K562 (cell line): ENCODE measurements around the gene STX2.
"Not testable (repeated sequence)": the region's sequence is repeated elsewhere in the genome, so short reads cannot be mapped to it uniquely, and the experiment has no call there.

Experiments
- BACH1 ChIP-seq: fragments of 200-800 bp; sonication (Bioruptor generic); IDR thresholded peaks from 2 replicates; pipeline ENCODE4 v1.6.1; 2016; ENCODE audit warnings: missing genetic modification characterization, missing compliant biosample characterization
- CTBP1 ChIP-seq: fragments of 450-650 bp; IDR thresholded peaks from 2 replicates; pipeline ENCODE4 v1.6.1; 2016; ENCODE audit warnings: borderline replicate concordance
- LCOR ChIP-seq: sonication (generic); formaldehyde crosslinking; IDR thresholded peaks from 2 replicates; pipeline ENCODE4 v1.8.0; 2022; ENCODE audit warnings: mild to moderate bottlenecking, missing genetic modification reagents
- ZSCAN29 ChIP-seq: fragments of 450-650 bp; IDR thresholded peaks from 2 replicates; pipeline ENCODE4 v1.6.1; 2017
- TF ChIP-seq, protein P1 (sequence below), 3 experiments: IDR thresholded peaks in 2 of 3; conservative IDR thresholded peaks in 1 of 3; 2 replicates each; pipeline ENCODE4 v1.5.1; 2011 to 2012; ENCODE audit warnings: low read length in 3 of 3, mild to moderate bottlenecking in 3 of 3, control low read depth in 2 of 3, improper control_type of control experiment in 1 of 3, inconsistent platforms in 1 of 3, low read depth in 1 of 3, mixed read lengths in 1 of 3, moderate library complexity in 1 of 3; ENCODE audit not compliant: insufficient read depth in 2 of 3
- TF ChIP-seq, protein P2 (sequence below): fragments of 450-650 bp; formaldehyde crosslinking; IDR thresholded peaks from 2 replicates; pipeline ENCODE4 v1.4.0; 2022; ENCODE audit warnings: missing genetic modification characterization

DNA sequence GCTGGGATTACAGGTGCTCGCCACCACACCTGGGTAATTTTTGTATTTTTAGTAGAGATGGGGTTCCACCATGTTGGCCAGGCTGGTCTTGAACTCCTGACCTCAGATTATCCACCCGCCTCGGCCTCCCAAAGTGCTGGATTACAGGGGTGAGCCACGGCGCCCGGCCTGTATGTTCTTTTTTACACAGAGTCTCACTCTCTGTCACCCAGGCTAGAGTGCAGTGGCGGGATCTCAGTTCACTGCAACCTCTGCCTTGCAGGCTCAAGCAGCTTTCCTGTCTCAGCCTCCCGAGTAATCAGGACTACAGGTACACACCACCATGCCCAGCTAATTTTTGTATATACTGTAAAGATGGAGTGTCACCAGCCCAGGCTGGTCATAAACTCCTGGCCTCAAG, 23.7 kb upstream of the STX2 start:
- TF ChIP-seq, protein P1, sequence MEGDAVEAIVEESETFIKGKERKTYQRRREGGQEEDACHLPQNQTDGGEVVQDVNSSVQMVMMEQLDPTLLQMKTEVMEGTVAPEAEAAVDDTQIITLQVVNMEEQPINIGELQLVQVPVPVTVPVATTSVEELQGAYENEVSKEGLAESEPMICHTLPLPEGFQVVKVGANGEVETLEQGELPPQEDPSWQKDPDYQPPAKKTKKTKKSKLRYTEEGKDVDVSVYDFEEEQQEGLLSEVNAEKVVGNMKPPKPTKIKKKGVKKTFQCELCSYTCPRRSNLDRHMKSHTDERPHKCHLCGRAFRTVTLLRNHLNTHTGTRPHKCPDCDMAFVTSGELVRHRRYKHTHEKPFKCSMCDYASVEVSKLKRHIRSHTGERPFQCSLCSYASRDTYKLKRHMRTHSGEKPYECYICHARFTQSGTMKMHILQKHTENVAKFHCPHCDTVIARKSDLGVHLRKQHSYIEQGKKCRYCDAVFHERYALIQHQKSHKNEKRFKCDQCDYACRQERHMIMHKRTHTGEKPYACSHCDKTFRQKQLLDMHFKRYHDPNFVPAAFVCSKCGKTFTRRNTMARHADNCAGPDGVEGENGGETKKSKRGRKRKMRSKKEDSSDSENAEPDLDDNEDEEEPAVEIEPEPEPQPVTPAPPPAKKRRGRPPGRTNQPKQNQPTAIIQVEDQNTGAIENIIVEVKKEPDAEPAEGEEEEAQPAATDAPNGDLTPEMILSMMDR (IDR thresholded peaks at IDR 0.05 in 2 of 3, conservative IDR thresholded peaks at IDR 0.05 in 1 of 3; ENCODE audit: insufficient read depth in 2 of 3, low read depth in 1 of 3, low read length in 3 of 3): not testable (repeated sequence)
- TF ChIP-seq CTBP1; LCOR (CRISPR knock-in tag); BACH1; ZSCAN29: not testable (repeated sequence)
- TF ChIP-seq, protein P2, sequence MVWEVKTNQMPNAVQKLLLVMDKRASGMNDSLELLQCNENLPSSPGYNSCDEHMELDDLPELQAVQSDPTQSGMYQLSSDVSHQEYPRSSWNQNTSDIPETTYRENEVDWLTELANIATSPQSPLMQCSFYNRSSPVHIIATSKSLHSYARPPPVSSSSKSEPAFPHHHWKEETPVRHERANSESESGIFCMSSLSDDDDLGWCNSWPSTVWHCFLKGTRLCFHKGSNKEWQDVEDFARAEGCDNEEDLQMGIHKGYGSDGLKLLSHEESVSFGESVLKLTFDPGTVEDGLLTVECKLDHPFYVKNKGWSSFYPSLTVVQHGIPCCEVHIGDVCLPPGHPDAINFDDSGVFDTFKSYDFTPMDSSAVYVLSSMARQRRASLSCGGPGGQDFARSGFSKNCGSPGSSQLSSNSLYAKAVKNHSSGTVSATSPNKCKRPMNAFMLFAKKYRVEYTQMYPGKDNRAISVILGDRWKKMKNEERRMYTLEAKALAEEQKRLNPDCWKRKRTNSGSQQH (CRISPR knock-in tag): not testable (repeated sequence)
